Measurements from ENCODE around the gene ZIC4.

ZIC4 gene

GRCh38 chr3:147354623-147355022 is 51.7 kb downstream of the ZIC4 start:
- no peaks in the 10 kb centered on the region for H3K36me3 Mint-ChIP-seq (ENCODE audit: insufficient read depth)
- no peak overlapping the region for H3K4me3 Mint-ChIP-seq
- peaks cover 12% of the 10 kb centered on the region for H3K9me3 Mint-ChIP-seq
- ATAC-seq (replicated peaks; ENCODE audit: extremely low read depth, poor library complexity, severe bottlenecking), result no peak
- no peaks in the 10 kb centered on the region for H3K4me1 Mint-ChIP-seq
- peaks cover 70% of the 10 kb centered on the region for H3K27me3 Mint-ChIP-seq
- H3K27ac Mint-ChIP-seq (ENCODE audit: low read depth), result no peak overlapping the region
- DNase-seq (ENCODE audit: low spot score in 2 of 2), result no peak

GRCh38 chr3:147351301-147351700 is 55.0 kb downstream of the ZIC4 start:
- H3K9me3 Mint-ChIP-seq, result peaks cover 6% of the 10 kb centered on the region
- H3K4me3 Mint-ChIP-seq, result no peak overlapping the region
- H3K4me1 Mint-ChIP-seq, result no peaks in the 10 kb centered on the region
- no peak for DNase-seq (ENCODE audit: low spot score in 2 of 2)
- peaks cover 38% of the 10 kb centered on the region for H3K27me3 Mint-ChIP-seq
- H3K27ac Mint-ChIP-seq (ENCODE audit: low read depth), result no peak overlapping the region
- ATAC-seq (replicated peaks; ENCODE audit: extremely low read depth, poor library complexity, severe bottlenecking), result no peak
- H3K36me3 Mint-ChIP-seq (ENCODE audit: insufficient read depth), result no peaks in the 10 kb centered on the region

GRCh38 chr3:147348976-147349375 is 57.4 kb downstream of the ZIC4 start:
- Mint-ChIP-seq H3K27ac (ENCODE audit: low read depth) (no peak overlapping the region), H3K4me1 (no peaks in the 10 kb centered on the region), H3K9me3 (peaks cover 1% of the 10 kb centered on the region), H3K4me3 (no peak overlapping the region), H3K36me3 (ENCODE audit: insufficient read depth) (no peaks in the 10 kb centered on the region), H3K27me3 (peaks cover 15% of the 10 kb centered on the region)
- no peak for DNase-seq (ENCODE audit: low spot score in 2 of 2)
- no peak for ATAC-seq (replicated peaks; ENCODE audit: extremely low read depth, poor library complexity, severe bottlenecking)

- no peak for DNase-seq (ENCODE audit: low spot score in 2 of 2)
- no peaks in the 10 kb centered on the region for H3K4me1 Mint-ChIP-seq
- peaks cover 5% of the 10 kb centered on the region for H3K9me3 Mint-ChIP-seq
- H3K36me3 Mint-ChIP-seq (ENCODE audit: insufficient read depth), result no peaks in the 10 kb centered on the region
- no peak overlapping the region for H3K27ac Mint-ChIP-seq (ENCODE audit: low read depth)
- H3K4me3 Mint-ChIP-seq, result no peak overlapping the region
- ATAC-seq (replicated peaks; ENCODE audit: extremely low read depth, poor library complexity, severe bottlenecking), result no peak
- H3K27me3 Mint-ChIP-seq, result no peaks in the 10 kb centered on the region
Measured at GRCh38 chr3:147343926-147344325, 62.4 kb downstream of the ZIC4 start.

- no peaks in the 10 kb centered on the region for H3K4me1 Mint-ChIP-seq
- H3K4me3 Mint-ChIP-seq, result no peak overlapping the region
- no peak for ATAC-seq (replicated peaks; ENCODE audit: extremely low read depth, poor library complexity, severe bottlenecking)
- DNase-seq (ENCODE audit: low spot score in 2 of 2), result no peak
- H3K27ac Mint-ChIP-seq (ENCODE audit: low read depth), result no peak overlapping the region
- no peaks in the 10 kb centered on the region for H3K36me3 Mint-ChIP-seq (ENCODE audit: insufficient read depth)
- no peaks in the 10 kb centered on the region for H3K27me3 Mint-ChIP-seq
- peaks cover 6% of the 10 kb centered on the region for H3K9me3 Mint-ChIP-seq
Measured at GRCh38 chr3:147341727-147342126, 64.6 kb downstream of the ZIC4 start.

GRCh38 chr3:147336543-147337278 is 69.6 kb downstream of the ZIC4 start:
- Mint-ChIP-seq H3K4me3 (no peak overlapping the region), H3K9me3 (peaks cover 6% of the 10 kb centered on the region), H3K27ac (ENCODE audit: low read depth) (no peak overlapping the region), H3K4me1 (no peaks in the 10 kb centered on the region), H3K27me3 (no peaks in the 10 kb centered on the region), H3K36me3 (ENCODE audit: insufficient read depth) (no peaks in the 10 kb centered on the region)
- DNase-seq (ENCODE audit: low spot score in 2 of 2) (no peak), ATAC-seq (replicated peaks; ENCODE audit: extremely low read depth, poor library complexity, severe bottlenecking) (no peak)
